Testis (tissue), 3 donors: ENCODE results near the gene DTX3. TPM values are rescaled to one million over a fixed set of nuclear protein-coding genes. Genes with fewer than 3 reads are reported as not detected.

Experiments used
- DNase-seq: peaks from one replicate; pipeline ENCODE4 v3.0.0-alpha.2; 2019
- H3K27ac ChIP-seq, 2 donors: fragments of 200-600 bp; sonication (generic); one replicate each; pipeline ENCODE4 v1.5.1; 2019
- H3K27me3 ChIP-seq: fragments of 200-600 bp; sonication (generic); one replicate; pipeline ENCODE4 v1.5.1; 2019
- H3K36me3 ChIP-seq: fragments of 200-600 bp; sonication (generic); one replicate; pipeline ENCODE4 v1.5.1; 2017; ENCODE audit warnings: low read depth; ENCODE audit errors: missing control alignments
- H3K4me1 ChIP-seq: fragments of 200-600 bp; sonication (generic); one replicate; pipeline ENCODE4 v1.5.1; 2019
- H3K4me3 ChIP-seq, 2 donors: fragments of 200-600 bp; sonication (generic); one replicate each; pipeline ENCODE4 v1.5.1; 2017 to 2019
- H3K9me3 ChIP-seq: fragments of 200-600 bp; sonication (generic); one replicate; pipeline ENCODE4 v1.5.1; 2017
- POLR2A ChIP-seq: fragments of 450-650 bp; IDR thresholded peaks from one replicate; pipeline ENCODE4 v1.6.1; 2017; ENCODE audit warnings: antibody characterized with exemption, mild to moderate bottlenecking, moderate library complexity
- WGBS, 2 donors: methylation state at CpG; one replicate each; pipeline ENCODE4 v1.1.5; 2018; 5-methylcytosine and 5-hydroxymethylcytosine counted together
- intact Hi-C: fragments of 100-400 bp; cut with DNase I; formaldehyde crosslinking; loops from one replicate; pipeline ENCODE4 v1.15.1; 2023; ENCODE audit warnings: low total_unique reads
- polyA plus RNA-seq: library from polyadenylated mRNA; stranded (reverse); fragments of 350-450 nt; fragmentation: Illumina TruSeq; extraction: RNeasy Lipid Tissue Mini Kit (QIAGEN cat#74804); gene quantifications from one replicate; pipeline ENCODE4 v1.2.3, GENCODE V29; 2014; ENCODE audit warnings: low read depth, low replicate concordance; ENCODE audit not compliant: insufficient read depth
- total RNA-seq, 2 donors: library from RNA; depleted of rRNA; stranded (reverse); fragments of >200 nt; gene quantifications; one replicate each; pipeline ENCODE4 v1.2.3, GENCODE V29; 2016
- TF ChIP-seq, protein P1 (sequence below), 3 experiments: fragments of 450-650 bp in 2 of 3; fragments of 200-600 bp in 1 of 3; sonication (generic) in 1 of 3; IDR thresholded peaks; one replicate each; pipeline ENCODE4 v1.5.1; 2016 to 2019; ENCODE audit warnings: antibody characterized with exemption in 3 of 3, mild to moderate bottlenecking in 2 of 3, moderate library complexity in 1 of 3

DTX3 gene
- total and polyA plus RNA-seq, 3 donors from 2014 or later = 37.9 to 60.4 (median 45.0) TPM

DNA sequence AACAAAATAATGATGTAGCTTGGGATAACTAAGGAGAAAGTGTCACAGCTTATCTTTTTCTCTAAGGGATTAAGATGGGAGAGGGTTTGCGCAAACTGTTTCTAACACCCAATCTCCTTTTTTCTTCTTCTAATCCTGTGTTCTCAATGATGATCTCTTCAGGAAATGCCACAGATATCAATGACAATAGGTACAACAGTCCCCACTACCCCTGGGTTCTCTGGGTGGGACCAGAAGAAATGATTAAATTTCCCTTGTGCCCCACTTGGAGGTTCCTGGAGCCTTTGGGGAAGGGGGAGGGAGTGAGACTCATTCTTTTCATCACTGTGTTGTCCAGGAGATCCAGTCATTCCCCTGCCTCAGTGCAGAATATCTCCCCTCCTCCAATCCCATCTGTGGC lies 22.2 kb upstream of the DTX3 start:
- no peaks in the 10 kb centered on the region for H3K36me3 ChIP-seq
- TF ChIP-seq POLR2A = no peak
- TF ChIP-seq, protein P1, sequence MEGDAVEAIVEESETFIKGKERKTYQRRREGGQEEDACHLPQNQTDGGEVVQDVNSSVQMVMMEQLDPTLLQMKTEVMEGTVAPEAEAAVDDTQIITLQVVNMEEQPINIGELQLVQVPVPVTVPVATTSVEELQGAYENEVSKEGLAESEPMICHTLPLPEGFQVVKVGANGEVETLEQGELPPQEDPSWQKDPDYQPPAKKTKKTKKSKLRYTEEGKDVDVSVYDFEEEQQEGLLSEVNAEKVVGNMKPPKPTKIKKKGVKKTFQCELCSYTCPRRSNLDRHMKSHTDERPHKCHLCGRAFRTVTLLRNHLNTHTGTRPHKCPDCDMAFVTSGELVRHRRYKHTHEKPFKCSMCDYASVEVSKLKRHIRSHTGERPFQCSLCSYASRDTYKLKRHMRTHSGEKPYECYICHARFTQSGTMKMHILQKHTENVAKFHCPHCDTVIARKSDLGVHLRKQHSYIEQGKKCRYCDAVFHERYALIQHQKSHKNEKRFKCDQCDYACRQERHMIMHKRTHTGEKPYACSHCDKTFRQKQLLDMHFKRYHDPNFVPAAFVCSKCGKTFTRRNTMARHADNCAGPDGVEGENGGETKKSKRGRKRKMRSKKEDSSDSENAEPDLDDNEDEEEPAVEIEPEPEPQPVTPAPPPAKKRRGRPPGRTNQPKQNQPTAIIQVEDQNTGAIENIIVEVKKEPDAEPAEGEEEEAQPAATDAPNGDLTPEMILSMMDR (IDR thresholded peaks at IDR 0.05) = no peak
- no peaks in the 10 kb centered on the region for H3K4me1 ChIP-seq
- no peak overlapping the region for H3K27ac ChIP-seq
- intact Hi-C loops = loop anchor here (5.0 kb wide), 1 partner anchor 40 kb away; no protein-coding TSS in a partner anchor
- WGBS, 2 donors = 93 to 100% methylated on average over 1 of the region's 1 CpG
- H3K27me3 ChIP-seq = no peaks in the 10 kb centered on the region
- H3K9me3 ChIP-seq = no peaks in the 10 kb centered on the region
- DNase-seq = no peak
- H3K4me3 ChIP-seq = no peak overlapping the region

- WGBS, 2 donors = 59 to 62% methylated on average over 13 of the region's 13 CpGs
- Histone ChIP-seq H3K36me3 (no peaks in the 10 kb centered on the region), H3K4me3 (no peak overlapping the region), H3K4me1 (no peaks in the 10 kb centered on the region), H3K9me3 (no peaks in the 10 kb centered on the region), H3K27me3 (no peaks in the 10 kb centered on the region), H3K27ac (no peak overlapping the region)
- peak; percentile 85 for DNase-seq
- TF ChIP-seq, protein P1 (IDR thresholded peaks at IDR 0.05) = peak; percentile 88 to 94 (median 92)
- TF ChIP-seq POLR2A = no peak
- intact Hi-C loops = loop anchor here (5.0 kb wide), 1 partner anchor 39 kb away; no protein-coding TSS in a partner anchor
Measured at GRCh38 chr12:57583008-57583831, 21.4 kb upstream of the DTX3 start.

DNA sequence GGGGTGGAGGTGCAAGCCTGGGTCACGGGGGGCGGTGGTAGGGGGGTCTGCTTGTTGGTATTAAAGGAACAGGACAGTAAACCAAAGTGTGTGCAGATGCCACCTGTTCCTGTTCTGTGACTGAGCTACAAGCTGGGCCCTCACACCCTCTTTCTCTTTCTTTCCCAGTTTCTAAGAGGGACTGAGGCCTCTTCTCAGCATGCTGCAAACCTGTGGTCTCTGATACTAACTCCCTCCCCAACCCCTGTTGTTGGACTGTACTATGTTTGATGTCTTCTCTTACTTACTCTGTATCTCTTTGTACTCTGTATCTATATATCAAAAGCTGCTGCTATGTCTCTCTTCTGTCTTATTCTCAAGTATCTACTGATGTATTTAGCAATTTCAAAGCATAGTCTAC lies 20.6 kb upstream of the DTX3 start:
- TF ChIP-seq, protein P1 (IDR thresholded peaks at IDR 0.05) = no peak
- TF ChIP-seq POLR2A = no peak
- DNase-seq = no peak
- Histone ChIP-seq H3K36me3 (no peaks in the 10 kb centered on the region), H3K27ac (no peak overlapping the region), H3K4me1 (peaks cover 1% of the 10 kb centered on the region), H3K27me3 (no peaks in the 10 kb centered on the region), H3K4me3 (no peak overlapping the region), H3K9me3 (no peaks in the 10 kb centered on the region)
- WGBS, 2 donors = 95 to 98% methylated on average over 2 of the region's 2 CpGs
- intact Hi-C loops = loop anchor here (5.0 kb wide), 1 partner anchor 38 kb away; no protein-coding TSS in a partner anchor

DNA sequence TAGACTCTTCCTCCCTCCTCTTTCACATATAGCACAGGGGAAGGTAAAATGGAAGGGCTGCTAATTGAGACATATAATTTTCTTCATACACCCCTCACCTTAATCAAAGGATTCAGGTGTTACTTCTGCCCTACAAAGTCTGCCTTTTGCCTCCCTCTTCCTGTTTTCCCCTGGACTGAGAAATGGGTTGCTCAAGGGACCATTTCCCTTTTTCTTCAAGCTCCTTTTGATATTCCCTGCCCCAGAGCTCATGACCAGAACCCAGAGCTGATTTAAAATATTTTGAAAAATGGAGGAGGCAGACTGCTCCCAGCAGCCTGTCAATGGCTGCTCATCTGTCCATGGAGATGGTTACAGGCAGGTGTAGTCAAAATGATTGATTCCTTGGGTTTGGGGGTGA lies 19.9 kb upstream of the DTX3 start:
- H3K36me3 ChIP-seq = no peaks in the 10 kb centered on the region
- no peak for DNase-seq
- H3K4me1 ChIP-seq = peaks cover 6% of the 10 kb centered on the region
- no peaks in the 10 kb centered on the region for H3K27me3 ChIP-seq
- H3K9me3 ChIP-seq = no peaks in the 10 kb centered on the region
- H3K27ac ChIP-seq = no peak overlapping the region
- intact Hi-C loops = loop anchor here (5.0 kb wide), 1 partner anchor 38 kb away; no protein-coding TSS in a partner anchor
- no peak for TF ChIP-seq POLR2A
- no peak overlapping the region for H3K4me3 ChIP-seq

GRCh38 chr12:57585156-57585555 lies 19.5 kb upstream of the DTX3 start:
- Histone ChIP-seq H3K27ac (no peak overlapping the region), H3K9me3 (no peaks in the 10 kb centered on the region), H3K4me3 (no peak overlapping the region), H3K27me3 (no peaks in the 10 kb centered on the region), H3K4me1 (peaks cover 6% of the 10 kb centered on the region), H3K36me3 (no peaks in the 10 kb centered on the region)
- 82 to 92% methylated on average over 2 of the region's 2 CpGs for WGBS, 2 donors
- no peak for TF ChIP-seq POLR2A
- intact Hi-C loops = no loop called here
- no peak for DNase-seq
